Measurements from ENCODE around the gene PLXNA3.
A peak's percentile ranks its signal among the peaks of the same experiment; 100 is the strongest.

PLXNA3 gene

DNA sequence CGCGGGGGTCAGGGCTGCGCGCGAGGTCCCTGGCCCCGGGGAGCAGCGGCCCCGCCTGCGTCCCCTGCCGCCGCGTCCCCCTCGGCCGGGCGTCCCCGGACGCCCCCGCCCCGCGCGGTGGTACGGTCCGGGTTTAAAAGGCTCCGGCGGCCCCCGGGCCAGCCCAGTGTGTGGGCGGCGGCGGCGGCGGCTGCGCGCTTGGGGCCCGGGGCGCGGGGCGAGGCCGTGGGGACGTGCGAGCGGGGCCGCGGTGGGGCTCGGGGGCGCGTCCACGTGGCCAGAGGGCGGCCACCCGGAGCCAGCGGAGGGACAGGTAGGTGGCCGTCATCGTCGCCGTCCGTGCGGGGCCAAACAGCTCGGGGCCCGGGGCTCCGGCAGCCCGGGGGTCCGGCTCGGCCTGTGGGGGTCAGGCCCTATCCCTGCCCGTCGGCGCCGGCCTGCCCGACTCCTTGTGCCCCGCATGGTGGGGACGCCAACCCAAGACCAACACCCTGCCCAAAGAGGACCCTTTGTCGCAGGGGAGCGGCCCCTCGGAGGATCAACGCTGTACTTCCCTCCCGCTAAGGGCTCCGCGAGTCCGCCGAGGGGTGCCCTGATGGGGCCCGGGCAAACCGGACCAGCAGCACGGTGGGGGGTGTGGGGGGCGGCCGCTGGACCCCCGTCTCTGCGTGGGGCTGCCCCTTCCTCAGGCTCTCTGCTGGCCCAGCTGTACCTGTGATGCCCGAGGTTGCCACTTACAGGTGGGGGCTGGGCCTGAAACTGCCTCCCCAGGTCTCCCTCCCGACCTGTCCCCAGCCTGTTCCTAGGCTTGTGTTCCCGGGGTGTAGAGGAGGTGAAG is at the start of gene PLXNA3:
TSS of gene PLXNA3 (plus strand) at position 166 of the 838 bp plus-strand sequence. CDS start 1,903 bp downstream, outside the sequence.
- in situ Hi-C loops (cut with MboI; ENCODE audit: low sequenced_read_pairs), result no loop called here
- peak; percentile 30 to 82 for DNase-seq (ENCODE audit: low spot score in 2 of 2)
- Histone ChIP-seq H3K4me3 (peak within 1 kb of the TSS; percentile 83), H3K4me1 (peaks cover 10% of the 10 kb centered on the region), H3K27me3 (ENCODE audit: low read depth) (no peaks in the 10 kb centered on the region), H3K9me3 (no peaks in the 10 kb centered on the region), H3K36me3 (replicated peaks) (peaks cover 30% of the 10 kb centered on the region)

DNA sequence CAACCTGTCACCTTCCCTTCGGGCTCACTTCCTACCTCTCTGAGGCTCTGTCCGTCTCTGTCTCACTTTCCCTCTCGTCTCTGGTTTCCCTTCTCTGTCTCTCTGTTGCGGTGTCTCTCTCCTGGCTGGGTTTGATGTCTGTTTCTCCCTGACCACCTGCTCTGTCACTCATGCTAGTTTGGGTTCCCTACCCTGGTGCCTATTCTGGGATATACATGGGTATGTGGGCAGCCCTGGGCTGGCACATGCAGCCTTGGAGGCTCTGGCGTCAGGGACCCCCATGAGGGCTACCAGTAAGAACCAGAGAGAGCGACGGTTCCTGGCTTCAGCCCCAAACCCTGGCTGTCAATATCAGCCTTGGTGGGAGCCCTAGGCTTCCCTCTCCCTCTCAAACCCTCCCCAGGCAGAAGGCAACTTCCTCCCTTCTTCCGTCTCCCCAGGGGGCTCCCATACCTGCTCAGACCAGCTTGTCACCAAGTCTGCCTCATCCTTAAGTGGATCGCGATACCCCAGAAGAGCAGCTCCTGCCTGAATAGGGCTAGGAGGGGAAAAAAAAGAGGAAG is 49.3 kb upstream of the PLXNA3 start:
- H3K4me1 ChIP-seq, result peaks cover 10% of the 10 kb centered on the region
- no peak for DNase-seq (ENCODE audit: low spot score in 2 of 2)
- no peak overlapping the region for H3K4me3 ChIP-seq
- H3K9me3 ChIP-seq, result no peaks in the 10 kb centered on the region
- in situ Hi-C loops (cut with MboI; ENCODE audit: low sequenced_read_pairs), result no loop called here
- peaks cover 16% of the 10 kb centered on the region for H3K36me3 ChIP-seq (replicated peaks)
- H3K27me3 ChIP-seq (ENCODE audit: low read depth), result no peaks in the 10 kb centered on the region

DNA sequence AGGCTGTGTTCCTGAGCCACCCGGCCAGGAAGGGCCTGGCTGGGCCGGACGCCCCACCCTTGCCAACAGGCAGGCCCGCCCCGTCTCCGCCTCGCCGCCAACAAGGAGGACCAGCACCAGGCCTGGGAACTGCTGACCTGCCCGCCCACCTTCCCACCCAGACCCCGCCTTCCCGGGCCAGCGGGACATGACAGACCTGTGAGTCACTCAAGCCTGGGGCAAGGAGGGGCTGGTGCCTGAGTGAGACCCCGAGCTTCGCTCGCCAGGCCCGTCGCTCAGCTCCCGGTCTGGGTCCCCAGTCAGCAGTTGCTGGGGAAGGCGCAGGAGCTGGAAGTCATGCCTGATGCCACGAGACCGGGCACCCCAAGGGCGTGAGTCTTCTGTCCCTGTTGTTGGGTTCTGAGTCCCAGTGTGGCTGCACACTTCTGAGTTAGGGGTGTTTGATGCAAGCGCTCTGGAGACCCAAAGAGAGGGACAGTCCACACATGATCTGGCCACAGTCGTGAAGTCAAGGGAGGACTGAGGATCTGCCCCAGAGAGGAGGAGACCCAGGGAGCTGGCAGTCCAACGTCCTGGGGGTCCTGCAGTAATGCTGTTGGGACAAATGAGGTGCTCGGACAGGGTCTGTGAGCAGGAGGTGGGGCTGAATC is 48.7 kb upstream of the PLXNA3 start, which contains the start of gene DNASE1L1:
TSS of gene DNASE1L1 (minus strand) at position 33 of the 650 bp plus-strand sequence. CDS start 3,686 bp downstream, outside the sequence.
- H3K36me3 ChIP-seq (replicated peaks), result peaks cover 21% of the 10 kb centered on the region
- H3K9me3 ChIP-seq, result no peaks in the 10 kb centered on the region
- no peaks in the 10 kb centered on the region for H3K27me3 ChIP-seq (ENCODE audit: low read depth)
- DNase-seq (ENCODE audit: low spot score in 2 of 2), result peak in 1 of 2 experiments; percentile 67
- in situ Hi-C loops (cut with MboI; ENCODE audit: low sequenced_read_pairs), result no loop called here
- H3K4me3 ChIP-seq, result no peak within 1 kb of the TSS
- peaks cover 10% of the 10 kb centered on the region for H3K4me1 ChIP-seq

DNA sequence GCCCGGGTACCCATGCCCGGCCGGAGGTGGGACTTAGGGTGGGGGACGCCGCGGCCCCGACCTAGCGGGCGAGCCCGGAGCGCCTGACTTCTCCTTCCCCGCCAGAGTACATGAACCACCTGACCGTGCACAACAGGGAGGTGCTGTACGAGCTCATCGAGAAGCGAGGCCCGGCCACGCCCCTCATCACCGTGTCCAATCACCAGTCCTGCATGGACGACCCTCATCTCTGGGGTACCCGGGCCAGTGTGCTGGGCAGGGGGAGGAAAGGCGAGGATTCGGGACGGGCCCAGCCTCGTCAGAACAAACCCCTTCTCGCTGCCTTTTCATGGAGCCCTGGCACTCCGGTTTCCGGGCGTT is 46.1 kb upstream of the PLXNA3 start:
- Histone ChIP-seq H3K36me3 (replicated peaks) (peaks cover 27% of the 10 kb centered on the region), H3K9me3 (no peaks in the 10 kb centered on the region), H3K4me3 (peak overlapping the region; percentile 82), H3K4me1 (peaks cover 10% of the 10 kb centered on the region), H3K27me3 (ENCODE audit: low read depth) (no peaks in the 10 kb centered on the region)
- DNase-seq (ENCODE audit: low spot score in 2 of 2), result peak; percentile 77 to 88
- in situ Hi-C loops (cut with MboI; ENCODE audit: low sequenced_read_pairs), result no loop called here

DNA sequence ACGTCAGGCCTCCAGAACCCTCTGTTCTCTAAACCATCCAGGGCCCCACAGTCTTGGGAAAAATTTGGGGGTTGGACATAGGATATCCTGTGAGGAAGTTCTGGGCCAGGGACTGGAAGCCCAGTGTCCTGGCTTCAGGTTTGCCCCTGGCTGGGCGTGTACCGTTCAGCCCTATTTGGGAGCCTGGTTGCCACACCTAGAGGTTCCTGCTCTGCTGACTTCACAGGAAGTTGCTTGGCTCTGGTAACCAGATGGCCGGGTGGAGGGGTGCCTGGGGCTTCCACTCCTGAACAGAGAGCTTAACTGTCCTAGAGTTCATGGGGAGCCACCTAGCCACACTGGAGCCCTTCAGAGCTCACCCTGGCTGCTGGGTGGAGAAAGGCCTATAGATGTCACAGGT is 45.6 kb upstream of the PLXNA3 start:
- DNase-seq (ENCODE audit: low spot score in 2 of 2), result no peak
- peak overlapping the region; percentile 82 for H3K4me3 ChIP-seq
- peaks cover 27% of the 10 kb centered on the region for H3K36me3 ChIP-seq (replicated peaks)
- no peaks in the 10 kb centered on the region for H3K9me3 ChIP-seq
- no peaks in the 10 kb centered on the region for H3K27me3 ChIP-seq (ENCODE audit: low read depth)
- in situ Hi-C loops (cut with MboI; ENCODE audit: low sequenced_read_pairs), result no loop called here
- peaks cover 10% of the 10 kb centered on the region for H3K4me1 ChIP-seq

DNA sequence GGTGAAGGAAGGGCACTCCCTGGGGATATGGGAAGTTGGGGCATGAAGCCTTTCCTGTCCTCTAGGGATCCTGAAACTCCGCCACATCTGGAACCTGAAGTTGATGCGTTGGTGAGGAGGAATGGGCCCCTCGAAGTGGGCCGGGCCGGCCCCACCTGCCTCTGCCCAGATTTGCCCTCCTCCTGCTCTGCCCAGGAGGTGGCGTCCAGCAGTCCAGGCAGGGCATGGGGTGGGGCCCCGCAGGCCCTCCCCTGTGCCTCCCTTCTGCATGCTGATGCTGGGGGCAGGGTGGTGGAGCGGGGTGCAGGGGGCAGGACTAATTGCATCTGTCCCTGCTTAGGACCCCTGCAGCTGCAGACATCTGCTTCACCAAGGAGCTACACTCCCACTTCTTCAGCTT is 44.9 kb upstream of the PLXNA3 start:
- in situ Hi-C loops (cut with MboI; ENCODE audit: low sequenced_read_pairs), result no loop called here
- H3K4me3 ChIP-seq, result no peak overlapping the region

DNA sequence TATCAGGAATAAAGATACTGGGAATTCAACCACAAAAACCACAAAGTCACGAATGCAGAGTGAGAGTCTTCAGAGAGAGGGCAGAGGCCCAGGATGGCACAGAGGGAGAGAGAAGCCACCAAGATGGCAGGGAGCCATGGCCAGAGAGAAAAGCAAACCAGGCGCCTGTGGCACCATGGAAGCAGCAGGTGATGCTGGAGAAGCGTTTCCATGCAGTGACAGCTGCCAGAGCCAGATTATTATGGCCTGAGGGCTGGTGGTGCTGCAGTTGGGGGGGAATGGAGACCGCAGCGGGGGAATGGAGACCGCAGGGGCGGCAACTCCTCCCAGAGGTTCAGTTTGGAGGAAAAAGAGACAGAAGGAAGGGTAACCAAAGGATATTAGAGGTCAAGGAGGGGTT is 40.9 kb upstream of the PLXNA3 start:
- in situ Hi-C loops (cut with MboI; ENCODE audit: low sequenced_read_pairs), result no loop called here
- Histone ChIP-seq H3K4me1 (peaks cover 6% of the 10 kb centered on the region), H3K4me3 (no peak overlapping the region), H3K9me3 (no peaks in the 10 kb centered on the region), H3K36me3 (replicated peaks) (peaks cover 40% of the 10 kb centered on the region), H3K27me3 (ENCODE audit: low read depth) (no peaks in the 10 kb centered on the region)
- DNase-seq (ENCODE audit: low spot score in 2 of 2), result no peak

More for the DNA sequence above, 44.9 kb upstream of the PLXNA3 start:
- no peak for DNase-seq (ENCODE audit: low spot score in 2 of 2)
- Histone ChIP-seq H3K4me1 (peaks cover 10% of the 10 kb centered on the region), H3K27me3 (ENCODE audit: low read depth) (no peaks in the 10 kb centered on the region), H3K9me3 (no peaks in the 10 kb centered on the region), H3K36me3 (replicated peaks) (peaks cover 27% of the 10 kb centered on the region)

DNA sequence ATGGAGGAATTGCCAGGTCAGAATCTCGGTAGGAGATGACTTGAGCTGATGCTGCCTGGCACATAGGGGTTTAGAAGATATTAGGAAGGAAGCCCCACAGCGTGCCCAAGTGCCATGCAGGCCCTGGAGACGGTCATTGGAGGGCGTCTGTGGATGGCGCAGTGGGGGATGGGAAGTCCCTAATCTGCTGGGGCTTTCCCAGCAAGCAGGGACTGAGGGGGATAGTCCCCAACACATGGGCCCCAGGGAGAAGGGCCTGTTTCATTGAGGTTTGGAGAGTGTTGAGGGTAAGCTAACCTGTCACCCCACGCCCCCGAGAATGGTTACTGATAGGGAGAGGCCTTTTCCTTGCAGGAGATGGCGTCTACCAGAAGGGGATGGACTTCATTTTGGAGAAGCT is 38.9 kb upstream of the PLXNA3 start:
- no peaks in the 10 kb centered on the region for H3K4me1 ChIP-seq
- H3K4me3 ChIP-seq, result no peak overlapping the region
- no peaks in the 10 kb centered on the region for H3K9me3 ChIP-seq
- in situ Hi-C loops (cut with MboI; ENCODE audit: low sequenced_read_pairs), result no loop called here
- no peak for DNase-seq (ENCODE audit: low spot score in 2 of 2)
- no peaks in the 10 kb centered on the region for H3K27me3 ChIP-seq (ENCODE audit: low read depth)
- peaks cover 22% of the 10 kb centered on the region for H3K36me3 ChIP-seq (replicated peaks)

DNA sequence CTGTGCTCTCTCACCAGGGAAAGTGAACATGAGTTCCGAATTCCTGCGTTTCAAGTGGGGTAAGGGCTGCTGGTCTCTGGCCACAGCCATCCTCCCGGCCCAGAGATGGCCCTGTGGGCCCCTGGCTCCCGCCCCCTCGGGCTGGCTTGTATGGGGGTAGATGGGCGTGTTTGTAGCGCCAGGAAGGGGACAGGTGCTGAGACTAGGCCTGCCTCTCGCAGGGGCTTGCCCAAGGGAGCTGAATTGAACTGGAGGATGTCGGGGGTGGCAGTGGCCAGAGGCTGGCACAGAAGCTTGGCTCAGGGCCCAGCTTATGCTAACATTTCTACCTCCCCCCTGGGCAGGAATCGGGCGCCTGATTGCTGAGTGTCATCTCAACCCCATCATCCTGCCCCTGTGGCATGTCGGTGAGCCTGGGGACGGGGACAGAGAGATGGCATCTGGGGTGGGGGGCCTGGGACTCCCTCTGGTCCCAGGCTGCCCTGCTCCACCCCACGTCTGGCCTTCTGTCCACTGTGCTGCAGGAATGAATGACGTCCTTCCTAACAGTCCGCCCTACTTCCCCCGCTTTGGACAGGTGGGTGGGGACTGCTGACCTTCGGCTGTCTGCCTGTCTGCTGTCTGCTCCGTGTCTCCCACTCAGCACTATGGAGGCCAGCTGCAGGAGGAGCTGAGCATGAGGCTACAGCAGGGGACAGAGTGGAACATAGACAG is 38.2 kb upstream of the PLXNA3 start:
- no peaks in the 10 kb centered on the region for H3K9me3 ChIP-seq
- in situ Hi-C loops (cut with MboI; ENCODE audit: low sequenced_read_pairs), result no loop called here
- no peak overlapping the region for H3K4me3 ChIP-seq
- no peak for DNase-seq (ENCODE audit: low spot score in 2 of 2)
- H3K27me3 ChIP-seq (ENCODE audit: low read depth), result no peaks in the 10 kb centered on the region
- peaks cover 22% of the 10 kb centered on the region for H3K36me3 ChIP-seq (replicated peaks)
- H3K4me1 ChIP-seq, result no peaks in the 10 kb centered on the region

DNA sequence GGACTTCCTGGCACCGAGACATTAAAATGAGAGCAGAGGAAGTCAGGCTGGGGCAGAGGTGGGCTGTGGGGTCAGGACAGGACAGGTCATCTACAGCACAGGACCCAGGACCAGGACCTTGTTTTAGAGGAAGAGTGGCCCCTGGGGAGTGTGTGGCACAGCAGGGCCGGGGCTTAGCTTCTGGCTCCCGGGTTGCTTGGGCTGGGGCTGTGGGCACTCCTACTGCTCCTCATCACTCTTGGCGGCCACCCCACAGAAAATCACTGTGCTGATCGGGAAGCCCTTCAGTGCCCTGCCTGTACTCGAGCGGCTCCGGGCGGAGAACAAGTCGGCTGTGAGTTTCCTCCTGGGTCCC is 37.7 kb upstream of the PLXNA3 start:
- DNase-seq (ENCODE audit: low spot score in 2 of 2), result no peak
- H3K36me3 ChIP-seq (replicated peaks), result peaks cover 19% of the 10 kb centered on the region
- in situ Hi-C loops (cut with MboI; ENCODE audit: low sequenced_read_pairs), result no loop called here
- H3K9me3 ChIP-seq, result no peaks in the 10 kb centered on the region
- H3K4me1 ChIP-seq, result no peaks in the 10 kb centered on the region
- no peaks in the 10 kb centered on the region for H3K27me3 ChIP-seq (ENCODE audit: low read depth)
- H3K4me3 ChIP-seq, result no peak overlapping the region

DNA sequence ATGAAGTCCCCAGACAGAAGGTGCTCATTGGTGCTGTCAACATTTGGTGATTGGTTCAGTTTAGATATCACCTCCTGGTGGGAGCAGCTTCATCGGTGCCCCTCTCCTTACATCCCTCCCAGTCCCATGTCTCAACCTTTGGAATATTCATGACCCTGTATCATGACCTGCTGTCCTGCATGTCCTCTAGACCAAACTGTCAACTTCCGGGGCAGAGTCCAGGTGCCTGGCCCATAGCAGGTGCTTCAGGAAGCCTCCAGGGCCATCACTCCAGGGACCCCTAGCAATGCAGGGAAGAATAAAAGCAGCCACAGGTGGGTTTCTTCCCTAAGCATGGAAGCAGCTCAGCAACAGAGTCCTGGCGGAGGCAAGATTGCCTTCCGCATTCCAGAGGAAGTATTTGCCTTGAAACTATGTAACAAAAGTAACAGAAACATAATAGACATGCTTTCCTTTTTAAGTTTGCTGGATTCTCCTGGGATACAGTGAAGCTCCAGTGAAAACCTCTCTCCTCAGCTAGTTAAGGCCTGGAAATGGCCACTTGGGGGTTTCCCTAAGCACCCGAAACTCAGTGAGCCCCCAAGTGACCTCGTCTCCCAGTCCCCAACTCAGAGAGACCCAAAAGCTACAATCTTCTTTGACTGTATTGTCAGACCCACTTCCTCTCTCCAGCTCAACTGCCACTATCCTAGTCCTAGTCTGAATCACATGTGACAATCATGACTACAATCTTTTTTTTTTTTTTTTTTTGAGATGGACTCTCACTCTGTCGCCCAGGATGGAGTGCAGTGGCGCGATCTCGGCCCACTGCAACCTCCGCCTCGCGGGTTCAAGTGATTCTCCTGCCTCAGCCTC is 30.9 kb upstream of the PLXNA3 start:
- Histone ChIP-seq H3K4me1 (peaks cover 16% of the 10 kb centered on the region), H3K9me3 (no peaks in the 10 kb centered on the region), H3K27me3 (ENCODE audit: low read depth) (no peaks in the 10 kb centered on the region), H3K4me3 (no peak overlapping the region; the same call in 1 of the 2 replicates), H3K36me3 (replicated peaks) (peaks cover 13% of the 10 kb centered on the region)
- no peak for DNase-seq (ENCODE audit: low spot score in 2 of 2)
- in situ Hi-C loops (cut with MboI; ENCODE audit: low sequenced_read_pairs), result no loop called here

DNA sequence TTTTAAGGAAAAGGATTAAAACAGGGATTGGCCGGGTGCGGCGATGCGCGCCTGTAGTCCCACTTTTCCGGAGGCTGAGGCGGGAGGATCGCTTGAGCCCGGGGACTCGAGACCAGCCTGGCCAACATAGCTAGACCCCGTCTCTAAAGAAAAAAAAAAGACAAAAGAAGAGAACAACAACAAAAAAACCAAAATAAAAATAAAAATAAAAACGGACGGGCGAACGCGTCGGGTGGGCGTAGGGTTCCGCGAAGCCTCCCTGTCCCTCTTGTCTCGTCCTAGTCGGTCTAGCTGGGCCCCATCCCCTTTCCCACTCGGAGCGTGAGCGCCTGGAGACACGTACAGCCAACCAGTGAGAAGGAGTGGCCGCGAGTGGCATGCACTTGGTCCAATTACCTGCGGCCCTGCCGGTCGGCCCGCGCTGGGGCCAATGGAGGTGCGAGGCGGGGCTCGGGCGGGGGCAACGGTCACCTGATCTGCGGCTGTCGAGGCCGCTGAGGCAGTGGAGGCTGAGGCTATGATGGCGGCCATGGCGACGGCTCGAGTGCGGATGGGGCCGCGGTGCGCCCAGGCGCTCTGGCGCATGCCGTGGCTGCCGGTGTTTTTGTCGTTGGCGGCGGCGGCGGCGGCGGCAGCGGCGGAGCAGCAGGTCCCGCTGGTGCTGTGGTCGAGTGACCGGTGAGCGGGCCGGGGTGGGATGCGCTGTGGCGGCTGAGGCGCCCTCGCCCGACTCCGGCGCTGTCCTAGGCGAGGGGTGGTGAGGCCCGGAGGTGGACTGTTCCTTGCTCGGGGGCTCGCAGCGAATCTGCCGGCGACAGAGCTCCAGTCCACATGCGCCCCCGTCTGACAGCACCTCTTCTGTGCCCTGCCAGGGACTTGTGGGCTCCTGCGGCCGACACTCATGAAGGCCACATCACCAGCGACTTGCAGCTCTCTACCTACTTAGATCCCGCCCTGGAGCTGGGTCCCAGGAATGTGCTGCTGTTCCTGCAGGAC is 29.6 kb upstream of the PLXNA3 start, which contains the start of gene ATP6AP1:
TSS of gene ATP6AP1 (plus strand) at position 502 of the 996 bp plus-strand sequence. CDS start at position 518, 16 bp downstream.
- peaks cover 16% of the 10 kb centered on the region for H3K4me1 ChIP-seq
- peaks cover 26% of the 10 kb centered on the region for H3K36me3 ChIP-seq (replicated peaks)
- peak within 1 kb of the TSS; percentile 63 for H3K4me3 ChIP-seq
- in situ Hi-C loops (cut with MboI; ENCODE audit: low sequenced_read_pairs), result no loop called here
- DNase-seq (ENCODE audit: low spot score in 2 of 2), result peak; percentile 95 to 98
- no peaks in the 10 kb centered on the region for H3K27me3 ChIP-seq (ENCODE audit: low read depth)
- H3K9me3 ChIP-seq, result no peaks in the 10 kb centered on the region

All from HAP-1 (cell line).